Sigmoid colon (tissue), 7 donors: ENCODE results near the gene EVI2A. TPM values are rescaled to one million over a fixed set of nuclear protein-coding genes. Genes with fewer than 3 reads are reported as not detected.
A peak's percentile ranks its signal among the peaks of the same experiment; 100 is the strongest.

ENCODE experiments used
- DNase-seq: peaks from one replicate; pipeline ENCODE4 v3.0.0-alpha.2; 2019
- H3K27ac ChIP-seq, 4 donors: fragments of 200-600 bp; sonication (generic); one replicate each; pipeline ENCODE4 v1.5.1; 2016 to 2019; ENCODE audit warnings: mild to moderate bottlenecking in 1 of 4
- H3K27me3 ChIP-seq, 3 donors: fragments of 200-600 bp; sonication (generic); one replicate each; pipeline ENCODE4 v1.5.1; 2019; ENCODE audit warnings: mild to moderate bottlenecking in 1 of 3
- H3K36me3 ChIP-seq, 4 donors: fragments of 200-600 bp; sonication (generic); one replicate each; pipeline ENCODE4 v1.5.1; 2016 to 2019
- H3K4me1 ChIP-seq, 4 donors: fragments of 200-600 bp; sonication (generic); one replicate each; pipeline ENCODE4 v1.5.1; 2017 to 2019
- H3K4me3 ChIP-seq, 4 donors: fragments of 200-600 bp; sonication (generic); one replicate each; pipeline ENCODE4 v1.5.1; 2017 to 2019; ENCODE audit warnings: mild to moderate bottlenecking in 2 of 4, moderate library complexity in 1 of 4
- H3K9me3 ChIP-seq, 4 donors: fragments of 200-600 bp in 3 of 4; sonication (generic) in 3 of 4; one replicate each; pipeline versions ENCODE4 v1.5.1 to v1.6.1; 2013 to 2019
- EP300 ChIP-seq, 4 donors: sonication (generic); formaldehyde crosslinking; IDR thresholded peaks; one replicate each; pipeline ENCODE4 v1.6.1; 2017; ENCODE audit warnings: antibody characterized with exemption in 4 of 4
- POLR2A ChIP-seq, 2 donors: fragments of 450-650 bp; IDR thresholded peaks; one replicate each; pipeline ENCODE4 v1.6.1; 2016; ENCODE audit warnings: antibody characterized with exemption in 2 of 2, mild to moderate bottlenecking in 2 of 2, moderate library complexity in 2 of 2
- POLR2AphosphoS5 ChIP-seq, 4 donors: sonication (generic); formaldehyde crosslinking; IDR thresholded peaks; one replicate each; pipeline ENCODE4 v1.6.1; 2017; ENCODE audit warnings: antibody characterized with exemption in 4 of 4
- WGBS, 2 donors: extraction: QIAGEN DNeasy Blood & Tissue Kit; methylation state at CpG; one replicate each; pipeline ENCODE4 v1.1.7; 2013; 5-methylcytosine and 5-hydroxymethylcytosine counted together
- intact Hi-C: fragments of 100-400 bp; cut with DNase I; formaldehyde crosslinking; loops from one replicate; pipeline ENCODE4 v1.15.1; 2023
- polyA plus RNA-seq, 3 donors: library from polyadenylated mRNA; stranded (reverse); fragments of 200-250 nt; gene quantifications; one replicate each; pipeline ENCODE4 v1.2.3, GENCODE V29; 2013
- total RNA-seq, 4 donors: library from RNA; depleted of rRNA; stranded (reverse); fragments of >200 nt; gene quantifications; one replicate each; pipeline ENCODE4 v1.1.0, GENCODE V29; 2016
- TF ChIP-seq, protein P1 (sequence below), 4 experiments: fragments of 450-650 bp in 3 of 4; fragments of 200-600 bp in 1 of 4; IDR thresholded peaks; one replicate each; pipeline ENCODE4 v1.5.1; 2016 to 2019; ENCODE audit warnings: antibody characterized with exemption in 4 of 4, mild to moderate bottlenecking in 3 of 4, moderate library complexity in 2 of 4
- donor health status: healthy with polysubstance abuse.
- donor health status: Bipolar disorder and iron deficiency.
- donor health status: healthy.

EVI2A gene
- total and polyA plus RNA-seq, 7 donors: 6.9 to 23.0 (median 9.0) TPM

DNA sequence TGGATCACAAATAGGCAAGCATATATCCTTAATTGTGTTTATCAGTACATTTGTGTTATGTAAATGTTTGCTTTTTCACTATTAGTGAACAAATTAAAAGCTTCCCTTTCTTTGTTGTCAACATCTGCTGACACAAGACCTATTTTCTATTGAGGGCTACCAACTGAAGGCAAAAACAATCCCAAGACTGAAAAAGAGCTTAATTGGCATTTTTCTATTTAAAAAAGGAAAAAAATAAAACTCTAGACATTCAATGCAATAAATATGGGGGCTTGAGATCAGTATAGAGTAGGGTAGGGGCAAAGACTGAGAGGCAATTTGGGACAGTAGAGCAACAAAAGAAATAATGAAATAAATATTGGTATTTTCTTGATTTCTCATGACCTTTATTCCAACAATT is 48.6 kb downstream of the EVI2A start:
- DNase-seq: no peak
- no peak for TF ChIP-seq POLR2A (IDR thresholded peaks at IDR 0.05)
- no peak for TF ChIP-seq EP300 (IDR thresholded peaks at IDR 0.05)
- TF ChIP-seq POLR2AphosphoS5 (IDR thresholded peaks at IDR 0.05): no peak
- TF ChIP-seq, protein P1, sequence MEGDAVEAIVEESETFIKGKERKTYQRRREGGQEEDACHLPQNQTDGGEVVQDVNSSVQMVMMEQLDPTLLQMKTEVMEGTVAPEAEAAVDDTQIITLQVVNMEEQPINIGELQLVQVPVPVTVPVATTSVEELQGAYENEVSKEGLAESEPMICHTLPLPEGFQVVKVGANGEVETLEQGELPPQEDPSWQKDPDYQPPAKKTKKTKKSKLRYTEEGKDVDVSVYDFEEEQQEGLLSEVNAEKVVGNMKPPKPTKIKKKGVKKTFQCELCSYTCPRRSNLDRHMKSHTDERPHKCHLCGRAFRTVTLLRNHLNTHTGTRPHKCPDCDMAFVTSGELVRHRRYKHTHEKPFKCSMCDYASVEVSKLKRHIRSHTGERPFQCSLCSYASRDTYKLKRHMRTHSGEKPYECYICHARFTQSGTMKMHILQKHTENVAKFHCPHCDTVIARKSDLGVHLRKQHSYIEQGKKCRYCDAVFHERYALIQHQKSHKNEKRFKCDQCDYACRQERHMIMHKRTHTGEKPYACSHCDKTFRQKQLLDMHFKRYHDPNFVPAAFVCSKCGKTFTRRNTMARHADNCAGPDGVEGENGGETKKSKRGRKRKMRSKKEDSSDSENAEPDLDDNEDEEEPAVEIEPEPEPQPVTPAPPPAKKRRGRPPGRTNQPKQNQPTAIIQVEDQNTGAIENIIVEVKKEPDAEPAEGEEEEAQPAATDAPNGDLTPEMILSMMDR (IDR thresholded peaks at IDR 0.05): no peak
- no peaks in the 10 kb centered on the region for H3K27me3 ChIP-seq
- intact Hi-C loops: no loop called here
- no peak overlapping the region for H3K4me3 ChIP-seq
- no peaks in the 10 kb centered on the region for H3K9me3 ChIP-seq
- no peak overlapping the region for H3K27ac ChIP-seq
- H3K4me1 ChIP-seq: peaks cover 0 to 37% (median 17%) of the 10 kb centered on the region in 4 donors
- H3K36me3 ChIP-seq: peaks cover 0 to 25% (median 3%) of the 10 kb centered on the region in 4 donors

DNA sequence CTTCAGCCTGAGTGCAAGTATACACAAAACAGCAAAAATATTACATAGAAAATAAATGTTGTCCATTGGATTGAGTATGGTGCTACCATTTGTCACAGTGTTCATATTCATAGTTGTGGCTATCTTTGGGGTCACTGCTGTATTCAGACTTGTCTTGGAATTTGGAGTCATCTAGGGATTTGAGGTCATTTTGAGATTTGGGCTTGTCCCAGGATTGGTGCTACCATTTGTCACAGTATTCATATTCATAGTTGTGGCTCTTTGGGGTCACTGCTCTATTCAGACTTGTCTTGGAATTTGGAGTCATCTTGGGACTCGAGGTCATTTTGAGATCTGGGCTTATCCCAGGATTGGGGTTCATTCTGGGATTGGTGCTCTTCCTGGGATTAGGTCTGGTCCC is 49.2 kb downstream of the EVI2A start:
- intact Hi-C loops: no loop called here

DNA sequence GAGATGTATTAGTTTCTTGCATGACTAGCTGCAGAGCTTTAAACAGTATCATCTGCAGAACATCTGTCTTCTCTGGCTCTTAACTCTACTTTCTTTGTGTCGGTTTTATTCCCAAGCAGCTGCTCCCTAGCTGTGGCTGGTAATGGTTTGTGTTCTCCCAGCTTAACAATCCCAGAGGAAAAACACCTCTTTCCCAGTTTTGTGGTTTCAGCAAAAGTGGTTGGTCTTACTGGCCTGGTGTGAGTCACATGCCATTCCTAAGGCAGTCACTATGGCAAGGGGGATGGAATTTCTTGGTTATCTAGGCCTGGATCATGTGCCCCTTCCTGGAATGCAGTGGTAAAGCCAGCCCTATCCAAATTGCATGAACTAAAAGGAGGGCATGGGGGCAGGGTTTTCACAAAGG is 51.8 kb downstream of the EVI2A start:
- peaks cover 0 to 37% (median 17%) of the 10 kb centered on the region in 4 donors for H3K4me1 ChIP-seq
- H3K27ac ChIP-seq: peak overlapping the region in 2 of 4 donors; percentile 11 to 49
- H3K27me3 ChIP-seq: no peaks in the 10 kb centered on the region
- 60 to 78% methylated on average over 1 of the region's 1 CpG for WGBS, 2 donors
- H3K9me3 ChIP-seq: no peaks in the 10 kb centered on the region
- no peak for DNase-seq
- TF ChIP-seq, protein P1 (IDR thresholded peaks at IDR 0.05): no peak
- peak in 1 of 4 donors; percentile 15 for TF ChIP-seq POLR2AphosphoS5 (IDR thresholded peaks at IDR 0.05)
- H3K36me3 ChIP-seq: peaks cover 0 to 25% (median 0%) of the 10 kb centered on the region in 4 donors
- intact Hi-C loops: no loop called here
- H3K4me3 ChIP-seq: no peak overlapping the region

More for the DNA sequence above, 49.2 kb downstream of the EVI2A start:
- H3K36me3 ChIP-seq: peaks cover 0 to 20% (median 2%) of the 10 kb centered on the region in 4 donors
- no peaks in the 10 kb centered on the region for H3K9me3 ChIP-seq
- H3K4me3 ChIP-seq: no peak overlapping the region
- H3K27ac ChIP-seq: no peak overlapping the region
- no peak for DNase-seq
- TF ChIP-seq EP300 (IDR thresholded peaks at IDR 0.05) (no peak), POLR2AphosphoS5 (IDR thresholded peaks at IDR 0.05) (no peak), POLR2A (IDR thresholded peaks at IDR 0.05) (no peak)
- TF ChIP-seq, protein P1 (IDR thresholded peaks at IDR 0.05): no peak
- H3K4me1 ChIP-seq: peaks cover 0 to 37% (median 17%) of the 10 kb centered on the region in 4 donors
- H3K27me3 ChIP-seq: no peaks in the 10 kb centered on the region
- WGBS, 2 donors: 90 to 96% methylated on average over 1 of the region's 1 CpG

DNA sequence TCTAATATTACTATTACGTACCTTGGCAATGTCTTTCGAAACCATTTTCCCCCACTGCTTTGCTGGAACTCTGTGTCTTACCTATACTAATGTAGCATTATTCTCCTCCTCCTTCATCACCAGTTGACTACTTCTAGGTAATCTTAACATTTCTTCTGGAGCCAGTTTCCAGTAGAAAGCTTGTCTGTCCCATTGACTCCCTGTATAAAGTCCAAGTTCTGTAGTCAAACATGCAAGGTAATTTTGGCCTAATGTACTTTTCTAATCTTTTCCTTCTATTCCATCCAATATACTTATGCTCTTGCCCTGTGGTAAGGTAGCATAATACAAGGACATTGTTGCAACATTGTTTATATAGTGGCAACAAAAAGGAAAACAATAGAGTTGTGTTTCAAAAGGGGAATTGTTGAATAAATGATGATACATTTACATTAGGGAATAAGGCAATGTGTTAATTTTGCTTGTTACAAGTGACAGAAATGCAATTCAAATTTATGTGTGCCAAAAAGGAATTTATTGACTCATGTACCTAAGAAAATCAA is 52.3 kb downstream of the EVI2A start:
- DNase-seq: no peak
- peaks cover 0 to 32% (median 17%) of the 10 kb centered on the region in 4 donors for H3K4me1 ChIP-seq
- TF ChIP-seq POLR2A (IDR thresholded peaks at IDR 0.05): no peak
- TF ChIP-seq, protein P1 (IDR thresholded peaks at IDR 0.05): no peak
- no peak for TF ChIP-seq POLR2AphosphoS5 (IDR thresholded peaks at IDR 0.05)
- no peak for TF ChIP-seq EP300 (IDR thresholded peaks at IDR 0.05)
- peaks cover 0 to 25% (median 0%) of the 10 kb centered on the region in 4 donors for H3K36me3 ChIP-seq
- H3K4me3 ChIP-seq: no peak overlapping the region
- no peaks in the 10 kb centered on the region for H3K27me3 ChIP-seq
- H3K9me3 ChIP-seq: no peaks in the 10 kb centered on the region
- WGBS, 2 donors: 97 to 99% methylated on average over 2 of the region's 2 CpGs
- H3K27ac ChIP-seq: peak overlapping the region in 2 of 4 donors; percentile 24 to 49
- intact Hi-C loops: no loop called here

Other genes starting within 250 kb of the EVI2A start
- 10 to 100 TPM; 40.7 to 83.8 (median 60.2) TPM for gene NF1, start 226.6 kb downstream of the EVI2A start, total RNA-seq
- 10 to 100 TPM in 1 of 3 donors, 1 to 10 TPM in 2; 4.8 to 10.6 (median 6.2) TPM for gene NF1, start 226.6 kb downstream of the EVI2A start, polyA plus RNA-seq
- gene OMG, start 24.4 kb downstream of the EVI2A start, total RNA-seq: 1 to 10 TPM in 1 of 4 donors, under 1 TPM in 1, not detected in 2; 0.71 to 3.0 TPM
- gene OMG, start 24.4 kb downstream of the EVI2A start, polyA plus RNA-seq: 1 to 10 TPM in 1 of 3 donors, under 1 TPM in 1, not detected in 1; 0.64 to 5.4 TPM
- gene EVI2B, start 7.6 kb downstream of the EVI2A start, total RNA-seq: 10 to 100 TPM in 2 of 4 donors, 1 to 10 TPM in 2; 6.9 to 17.5 (median 12.9) TPM
- 10 to 100 TPM; 10.8 to 30.8 (median 15.5) TPM for gene EVI2B, start 7.6 kb downstream of the EVI2A start, polyA plus RNA-seq
- 1 to 10 TPM in 2 of 4 donors, under 1 TPM in 2; 0.66 to 1.8 (median 0.89) TPM for gene RAB11FIP4, start 70.1 kb upstream of the EVI2A start, total RNA-seq
- gene RAB11FIP4, start 70.1 kb upstream of the EVI2A start, polyA plus RNA-seq: 10 to 100 TPM in 2 of 3 donors, 1 to 10 TPM in 1; 7.2 to 32.5 (median 12.3) TPM